Body of pancreas (tissue), 4 donors: ENCODE data around the gene OTOG.

Experiments used
- POLR2A ChIP-seq, 3 donors: fragments of 450-650 bp; IDR thresholded peaks; one replicate each; pipeline ENCODE4 v1.6.1; 2016; ENCODE audit warnings: antibody characterized with exemption in 3 of 3, mild to moderate bottlenecking in 2 of 3
- TF ChIP-seq, protein P1 (sequence below), 7 experiments: fragments of 450-650 bp in 4 of 7; fragments of 200-600 bp in 3 of 7; sonication (generic) in 3 of 7; IDR thresholded peaks; one replicate each; pipeline ENCODE4 v1.5.1; 2016 to 2019; ENCODE audit warnings: antibody characterized with exemption in 7 of 7

DNA sequence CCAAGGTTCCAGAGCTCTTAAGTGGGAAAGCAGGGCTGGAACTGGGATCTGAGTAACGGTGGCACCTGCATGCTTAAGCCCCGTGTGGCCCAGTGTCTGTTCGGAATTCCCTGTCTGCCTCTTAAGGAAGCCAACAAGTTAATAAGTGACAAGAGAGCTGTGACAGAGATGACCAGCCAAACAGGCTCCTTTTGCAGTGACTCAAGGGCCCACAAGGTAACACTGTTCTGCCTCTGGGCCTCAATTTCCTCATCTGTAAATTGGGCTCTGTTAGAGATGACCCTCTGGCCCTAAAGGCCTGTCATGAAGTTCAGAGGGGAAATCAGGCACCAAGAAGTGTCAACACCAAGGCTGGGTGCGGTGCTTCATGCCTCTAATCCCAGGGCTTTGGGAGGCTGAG, 21.5 kb upstream of the OTOG start:
- TF ChIP-seq, protein P1, sequence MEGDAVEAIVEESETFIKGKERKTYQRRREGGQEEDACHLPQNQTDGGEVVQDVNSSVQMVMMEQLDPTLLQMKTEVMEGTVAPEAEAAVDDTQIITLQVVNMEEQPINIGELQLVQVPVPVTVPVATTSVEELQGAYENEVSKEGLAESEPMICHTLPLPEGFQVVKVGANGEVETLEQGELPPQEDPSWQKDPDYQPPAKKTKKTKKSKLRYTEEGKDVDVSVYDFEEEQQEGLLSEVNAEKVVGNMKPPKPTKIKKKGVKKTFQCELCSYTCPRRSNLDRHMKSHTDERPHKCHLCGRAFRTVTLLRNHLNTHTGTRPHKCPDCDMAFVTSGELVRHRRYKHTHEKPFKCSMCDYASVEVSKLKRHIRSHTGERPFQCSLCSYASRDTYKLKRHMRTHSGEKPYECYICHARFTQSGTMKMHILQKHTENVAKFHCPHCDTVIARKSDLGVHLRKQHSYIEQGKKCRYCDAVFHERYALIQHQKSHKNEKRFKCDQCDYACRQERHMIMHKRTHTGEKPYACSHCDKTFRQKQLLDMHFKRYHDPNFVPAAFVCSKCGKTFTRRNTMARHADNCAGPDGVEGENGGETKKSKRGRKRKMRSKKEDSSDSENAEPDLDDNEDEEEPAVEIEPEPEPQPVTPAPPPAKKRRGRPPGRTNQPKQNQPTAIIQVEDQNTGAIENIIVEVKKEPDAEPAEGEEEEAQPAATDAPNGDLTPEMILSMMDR (IDR thresholded peaks at IDR 0.05), result no peak
- no peak for TF ChIP-seq POLR2A (IDR thresholded peaks at IDR 0.05)
